ENCODE measurements around the gene TSGA10IP.

TSGA10IP gene

GRCh38 chr11:66006891-66007176 is 61.6 kb downstream of the TSGA10IP start:
- DNase-seq (ENCODE audit: low read depth in 2 of 2): no peak

DNA sequence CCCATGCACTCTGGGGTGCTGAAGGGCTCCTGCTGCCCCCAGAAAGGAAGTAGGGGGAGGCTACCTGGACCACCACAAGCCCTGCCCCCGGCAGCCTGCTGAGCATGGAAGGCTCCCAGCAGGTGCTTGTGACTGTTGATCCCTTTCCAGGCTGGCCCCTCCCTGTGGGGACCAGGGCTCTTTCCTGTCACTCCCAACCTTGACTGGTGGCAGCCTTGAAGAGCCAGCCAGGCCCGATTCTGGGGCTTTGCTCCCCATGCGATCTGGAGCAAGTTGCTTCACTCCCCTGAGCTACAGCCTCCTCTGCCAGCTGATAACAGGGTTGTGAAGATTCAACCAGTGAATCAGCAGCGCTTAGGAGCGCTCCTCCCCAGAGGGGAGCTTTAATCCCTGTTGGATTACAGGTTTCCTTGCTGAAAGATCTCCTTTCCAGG is 61.9 kb downstream of the TSGA10IP start:
- no peak for DNase-seq (ENCODE audit: low read depth in 2 of 2)

DNA sequence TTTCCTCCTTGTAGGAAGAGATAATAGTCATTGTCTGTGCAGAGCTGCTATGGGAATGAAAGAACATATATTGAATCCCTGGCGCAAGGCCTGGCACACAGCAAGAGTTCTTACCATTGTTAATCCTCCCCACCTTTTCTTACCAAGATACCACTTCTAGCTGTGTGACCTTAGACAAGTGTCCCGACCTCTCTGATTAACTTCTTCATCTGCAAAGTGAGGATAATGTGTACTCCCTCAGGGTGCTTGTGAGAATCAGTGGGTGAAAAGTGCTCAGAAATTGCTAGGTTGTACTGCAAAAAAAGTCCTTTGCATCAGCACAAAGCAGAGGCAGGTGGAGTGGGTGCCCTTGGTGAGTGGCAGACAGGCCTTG is 62.8 kb downstream of the TSGA10IP start:
- DNase-seq (ENCODE audit: low read depth in 2 of 2): no peak

- no peak for DNase-seq (ENCODE audit: low read depth in 2 of 2)
These were observed 63.3 kb downstream of the TSGA10IP start for GRCh38 chr11:66008468-66009101.

Measured in stimulated activated CD4-positive, alpha-beta T cell treated with anti-CD3 and anti-CD28 coated beads, Interleukin-4, amount 100 ng/mL, for 48 hours (primary cell).